Testis (tissue), 3 donors: ENCODE data around the gene FAM78B. TPM values are rescaled to one million over a fixed set of nuclear protein-coding genes. Genes with fewer than 3 reads are reported as not detected.

Experiments
- DNase-seq: peaks from one replicate; pipeline ENCODE4 v3.0.0-alpha.2; 2019
- H3K27ac ChIP-seq, 2 donors: fragments of 200-600 bp; sonication (generic); one replicate each; pipeline ENCODE4 v1.5.1; 2019
- H3K27me3 ChIP-seq: fragments of 200-600 bp; sonication (generic); one replicate; pipeline ENCODE4 v1.5.1; 2019
- H3K36me3 ChIP-seq: fragments of 200-600 bp; sonication (generic); one replicate; pipeline ENCODE4 v1.5.1; 2017; ENCODE audit warnings: low read depth; ENCODE audit errors: missing control alignments
- H3K4me1 ChIP-seq: fragments of 200-600 bp; sonication (generic); one replicate; pipeline ENCODE4 v1.5.1; 2019
- H3K4me3 ChIP-seq, 2 donors: fragments of 200-600 bp; sonication (generic); one replicate each; pipeline ENCODE4 v1.5.1; 2017 to 2019
- H3K9me3 ChIP-seq: fragments of 200-600 bp; sonication (generic); one replicate; pipeline ENCODE4 v1.5.1; 2017
- CTCF ChIP-seq, 3 experiments: fragments of 450-650 bp in 2 of 3; fragments of 200-600 bp in 1 of 3; sonication (generic) in 1 of 3; IDR thresholded peaks; one replicate each; pipeline ENCODE4 v1.5.1; 2016 to 2019; ENCODE audit warnings: antibody characterized with exemption in 3 of 3, mild to moderate bottlenecking in 2 of 3, moderate library complexity in 1 of 3
- POLR2A ChIP-seq: fragments of 450-650 bp; IDR thresholded peaks from one replicate; pipeline ENCODE4 v1.6.1; 2017; ENCODE audit warnings: antibody characterized with exemption, mild to moderate bottlenecking, moderate library complexity
- WGBS, 2 donors: methylation state at CpG; one replicate each; pipeline ENCODE4 v1.1.5; 2018; 5-methylcytosine and 5-hydroxymethylcytosine counted together
- intact Hi-C: fragments of 100-400 bp; cut with DNase I; formaldehyde crosslinking; loops from one replicate; pipeline ENCODE4 v1.15.1; 2023; ENCODE audit warnings: low total_unique reads
- polyA plus RNA-seq: library from polyadenylated mRNA; stranded (reverse); fragments of 350-450 nt; fragmentation: Illumina TruSeq; extraction: RNeasy Lipid Tissue Mini Kit (QIAGEN cat#74804); gene quantifications from one replicate; pipeline ENCODE4 v1.2.3, GENCODE V29; 2014; ENCODE audit warnings: low read depth, low replicate concordance; ENCODE audit not compliant: insufficient read depth
- total RNA-seq, 2 donors: library from RNA; depleted of rRNA; stranded (reverse); fragments of >200 nt; gene quantifications; one replicate each; pipeline ENCODE4 v1.2.3, GENCODE V29; 2016

FAM78B gene
- total and polyA plus RNA-seq, 3 donors from 2014 or later: 5.0 to 19.8 (median 13.9) TPM

- intact Hi-C loops: no loop called here
These were observed 101.8 kb downstream of the FAM78B start for GRCh38 chr1:166064951-166065350.

GRCh38 chr1:166064313-166064926 is 102.4 kb downstream of the FAM78B start:
- Histone ChIP-seq H3K4me3 (no peak overlapping the region), H3K27me3 (no peaks in the 10 kb centered on the region), H3K27ac (no peak overlapping the region), H3K9me3 (no peaks in the 10 kb centered on the region), H3K4me1 (no peaks in the 10 kb centered on the region), H3K36me3 (no peaks in the 10 kb centered on the region)
- intact Hi-C loops: no loop called here
- no peak for DNase-seq
- TF ChIP-seq POLR2A: no peak
- TF ChIP-seq CTCF (IDR thresholded peaks at IDR 0.05): no peak
- WGBS, 2 donors: 75 to 79% methylated on average over 4 of the region's 4 CpGs

More at GRCh38 chr1:166064951-166065350, 101.8 kb downstream of the FAM78B start:
- DNase-seq: no peak
- Histone ChIP-seq H3K27ac (no peak overlapping the region), H3K4me1 (no peaks in the 10 kb centered on the region), H3K9me3 (no peaks in the 10 kb centered on the region), H3K4me3 (no peak overlapping the region), H3K27me3 (no peaks in the 10 kb centered on the region), H3K36me3 (no peaks in the 10 kb centered on the region)
- 58 to 63% methylated on average over 1 of the region's 1 CpG for WGBS, 2 donors
- TF ChIP-seq CTCF (IDR thresholded peaks at IDR 0.05) (no peak), POLR2A (no peak)

- TF ChIP-seq CTCF (IDR thresholded peaks at IDR 0.05) (no peak), POLR2A (no peak)
- Histone ChIP-seq H3K27me3 (no peaks in the 10 kb centered on the region), H3K4me3 (no peak overlapping the region), H3K27ac (no peak overlapping the region), H3K9me3 (no peaks in the 10 kb centered on the region), H3K36me3 (no peaks in the 10 kb centered on the region), H3K4me1 (no peaks in the 10 kb centered on the region)
- no peak for DNase-seq
- intact Hi-C loops: no loop called here
- WGBS, 2 donors: 20 to 65% methylated on average over 1 of the region's 1 CpG
These were observed 103.1 kb downstream of the FAM78B start for GRCh38 chr1:166063701-166064100.

- H3K27ac ChIP-seq: no peak overlapping the region
- intact Hi-C loops: no loop called here
- 73 to 77% methylated on average over 12 of the region's 12 CpGs for WGBS, 2 donors
- H3K36me3 ChIP-seq: no peaks in the 10 kb centered on the region
- H3K4me1 ChIP-seq: no peaks in the 10 kb centered on the region
- no peak for TF ChIP-seq CTCF (IDR thresholded peaks at IDR 0.05)
- TF ChIP-seq POLR2A: no peak
- H3K4me3 ChIP-seq: no peak overlapping the region
- no peaks in the 10 kb centered on the region for H3K9me3 ChIP-seq
- DNase-seq: no peak
- no peaks in the 10 kb centered on the region for H3K27me3 ChIP-seq
These were observed 104.3 kb downstream of the FAM78B start for GRCh38 chr1:166062421-166063070.

- H3K36me3 ChIP-seq: no peaks in the 10 kb centered on the region
- no peak overlapping the region for H3K4me3 ChIP-seq
- H3K9me3 ChIP-seq: no peaks in the 10 kb centered on the region
- DNase-seq: no peak
- H3K27me3 ChIP-seq: no peaks in the 10 kb centered on the region
- intact Hi-C loops: no loop called here
- no peak overlapping the region for H3K27ac ChIP-seq
- WGBS, 2 donors: 66 to 72% methylated on average over 5 of the region's 5 CpGs
- TF ChIP-seq POLR2A (no peak), CTCF (IDR thresholded peaks at IDR 0.05) (no peak)
- H3K4me1 ChIP-seq: no peaks in the 10 kb centered on the region
These were observed 109.2 kb downstream of the FAM78B start for GRCh38 chr1:166057650-166058049.
